ENCODE results near the gene IGSF3.
A peak's percentile ranks its signal among the peaks of the same experiment; 100 is the strongest.

The IGSF3 gene

GRCh38 chr1:116667575-116668105, at the start of gene IGSF3:
IGSF3 (minus strand) TSS chr1:116667733; CDS start chr1:116666326, 1,407 bp downstream.
- peak; percentile 62 for DNase-seq (ENCODE audit: low spot score)

DNA sequence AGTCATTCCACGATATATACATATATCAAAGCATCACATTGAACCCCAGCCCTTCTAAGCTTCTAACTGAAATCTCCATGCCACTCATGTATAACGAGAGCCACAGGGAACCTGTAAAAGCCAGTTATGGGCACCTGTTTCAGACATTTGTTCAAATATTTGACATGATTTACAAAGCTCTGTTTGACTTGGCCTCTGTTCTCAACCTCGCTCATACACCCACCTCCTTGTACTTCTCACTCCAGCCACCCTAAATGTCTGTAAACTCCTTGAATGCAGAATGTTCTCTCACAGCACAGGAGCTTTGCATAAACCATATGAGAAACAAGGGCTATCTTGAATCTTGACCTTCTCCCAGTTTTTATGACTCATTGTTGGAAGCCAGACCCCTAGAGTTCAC, 49.8 kb upstream of the IGSF3 start:
- no peak for DNase-seq (ENCODE audit: low spot score)

- DNase-seq (ENCODE audit: low spot score), result no peak
Measured at GRCh38 chr1:116716391-116716790, 48.9 kb upstream of the IGSF3 start.

GRCh38 chr1:116713474-116713873, 45.9 kb upstream of the IGSF3 start:
- DNase-seq (ENCODE audit: low spot score), result no peak

DNA sequence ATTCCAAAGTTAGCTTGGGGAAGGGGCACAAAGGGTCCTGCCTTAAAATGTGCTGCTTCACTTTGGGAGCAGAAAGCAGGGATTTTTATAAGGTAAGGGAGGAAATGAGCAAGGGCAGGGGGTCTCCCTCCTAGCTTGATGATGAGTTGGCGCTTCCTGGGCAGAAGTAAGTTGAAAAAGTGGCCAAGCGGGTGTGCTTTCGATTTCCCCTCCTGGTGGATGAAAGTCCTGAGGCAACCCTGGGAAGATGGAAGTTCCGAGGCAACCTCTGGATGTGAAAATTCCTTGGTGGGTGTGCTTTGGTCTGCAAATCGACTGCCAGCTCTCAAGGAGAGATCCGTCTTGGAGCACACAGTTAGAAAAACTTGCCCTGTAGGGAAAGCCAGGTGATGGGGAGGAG, 45.0 kb upstream of the IGSF3 start:
- no peak for DNase-seq (ENCODE audit: low spot score)

GRCh38 chr1:116711263-116711840, 43.8 kb upstream of the IGSF3 start:
- peak; percentile 42 for DNase-seq (ENCODE audit: low spot score)

DNA sequence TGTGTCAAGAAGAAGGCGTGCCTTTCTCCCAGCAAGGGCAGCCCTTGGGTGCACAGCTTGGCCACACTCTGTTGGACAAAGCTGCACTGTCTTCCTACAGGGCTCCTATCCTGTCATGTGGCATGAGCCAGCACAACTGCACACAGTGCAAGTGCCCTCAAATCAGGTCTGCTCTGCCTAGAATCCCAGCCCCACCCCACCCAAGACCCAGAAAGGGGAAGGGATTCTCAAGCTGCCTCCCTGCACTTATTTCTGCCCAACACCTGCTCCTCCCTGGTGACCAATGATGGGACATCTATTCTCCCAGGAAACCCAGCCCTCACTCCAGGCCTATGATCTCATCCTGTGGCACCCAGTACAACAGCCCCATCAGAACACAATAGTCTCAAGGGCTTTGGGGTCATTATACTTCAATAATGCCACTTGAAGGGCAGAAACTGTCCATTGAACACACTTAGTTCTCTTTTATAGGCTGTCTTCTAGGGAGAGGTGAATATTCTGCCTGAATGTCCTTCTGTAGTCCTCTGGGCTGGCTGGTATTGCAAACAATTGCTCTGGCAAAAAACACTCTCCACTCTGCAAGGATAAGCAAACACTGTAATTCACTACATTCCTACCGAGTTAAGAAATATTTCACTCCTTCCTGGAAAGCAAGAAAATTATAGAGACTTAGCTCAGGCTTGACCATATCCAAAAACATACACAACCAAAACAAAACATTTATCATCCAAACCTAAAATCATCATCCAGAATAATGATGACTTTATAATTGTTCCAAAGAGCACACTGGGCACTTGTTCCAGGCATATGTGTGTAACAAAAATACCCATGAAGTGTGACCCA, 43.1 kb upstream of the IGSF3 start:
- DNase-seq (ENCODE audit: low spot score), result no peak

DNA sequence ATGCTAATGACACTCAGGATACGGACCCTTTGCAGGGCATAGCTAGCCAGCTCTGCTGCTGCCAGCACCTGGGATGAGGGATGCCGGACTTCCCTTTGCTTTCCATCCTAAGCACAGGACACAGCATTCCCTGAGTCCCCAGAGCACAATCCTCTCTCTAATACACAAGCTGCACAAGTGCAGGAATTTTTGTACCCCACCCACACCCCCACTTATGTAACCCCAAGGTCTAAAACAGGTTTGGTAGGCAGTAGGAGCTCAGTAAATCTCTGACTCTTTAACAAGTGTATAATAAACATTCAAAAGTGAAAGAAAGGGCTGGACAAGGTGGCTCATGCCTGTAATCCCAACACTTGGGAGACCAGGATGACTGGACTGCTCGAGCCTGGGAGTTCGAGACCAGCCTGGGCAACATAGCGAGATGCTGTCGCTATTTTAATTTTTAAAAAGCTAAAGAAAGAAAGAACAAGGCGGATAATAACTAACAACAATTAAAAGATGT, 42.2 kb upstream of the IGSF3 start:
- DNase-seq (ENCODE audit: low spot score), result no peak

- no peak for DNase-seq (ENCODE audit: low spot score)
Measured at GRCh38 chr1:116708255-116708900, 40.8 kb upstream of the IGSF3 start.

DNA sequence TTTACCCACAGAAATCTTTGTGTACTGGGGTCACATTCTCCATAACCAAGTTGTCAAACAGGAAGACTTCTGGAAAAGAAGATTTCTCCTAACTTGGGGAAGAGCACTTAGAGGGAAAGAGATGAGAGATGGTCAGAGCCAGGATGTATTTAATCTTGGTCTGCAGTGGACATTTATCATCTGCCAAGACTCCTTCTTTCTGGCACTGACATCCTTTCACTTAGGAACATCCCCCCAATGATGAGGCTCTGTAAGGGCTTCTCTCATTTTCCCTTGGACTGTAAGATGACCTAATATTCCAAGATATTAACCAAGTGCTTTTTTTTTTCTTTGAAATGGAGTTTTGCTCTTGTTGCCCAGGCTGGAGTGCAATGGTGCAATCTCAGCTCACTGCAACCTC, 39.3 kb upstream of the IGSF3 start:
- no peak for DNase-seq (ENCODE audit: low spot score)

- no peak for DNase-seq (ENCODE audit: low spot score)
Measured at GRCh38 chr1:116706123-116706522, 38.6 kb upstream of the IGSF3 start.

DNA sequence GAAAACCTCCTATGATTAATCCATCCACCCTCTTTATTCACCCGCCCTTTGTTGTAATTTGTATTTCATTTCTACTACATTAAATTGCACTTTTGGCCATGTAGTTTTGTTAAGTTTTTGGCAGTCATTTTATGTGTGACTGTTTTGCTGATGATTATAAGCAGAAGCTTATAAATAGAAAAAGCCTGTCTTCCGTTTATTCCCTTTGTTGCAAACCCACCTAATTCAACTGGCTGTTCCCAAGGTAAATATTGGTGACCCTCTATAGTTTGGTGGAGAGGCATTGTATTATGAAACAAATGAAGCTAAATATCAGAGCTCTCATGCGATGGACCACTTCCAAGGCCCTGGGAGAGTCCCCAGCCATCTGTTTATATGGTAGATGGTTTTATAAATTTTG, 36.7 kb upstream of the IGSF3 start:
- no peak for DNase-seq (ENCODE audit: low spot score)

GRCh38 chr1:116699605-116700004, 32.1 kb upstream of the IGSF3 start:
- DNase-seq (ENCODE audit: low spot score), result no peak

DNA sequence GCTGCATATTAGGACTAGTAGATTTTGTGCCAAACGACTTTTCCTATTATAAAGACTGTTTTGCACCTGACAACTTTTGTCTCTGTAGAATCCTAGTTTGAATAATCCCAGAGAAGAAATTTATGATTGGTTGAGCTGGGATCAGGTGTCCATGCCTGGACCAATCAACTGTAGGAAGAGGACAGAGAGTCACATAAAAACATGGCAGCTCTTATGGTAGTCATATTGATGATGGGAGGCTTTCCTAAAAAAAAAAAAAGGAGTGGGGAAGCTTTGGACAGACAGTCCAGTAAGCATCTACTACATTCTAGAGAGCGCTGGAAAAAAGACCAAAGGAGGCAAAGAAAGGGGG, 30.7 kb upstream of the IGSF3 start:
- DNase-seq (ENCODE audit: low spot score), result no peak

DNA sequence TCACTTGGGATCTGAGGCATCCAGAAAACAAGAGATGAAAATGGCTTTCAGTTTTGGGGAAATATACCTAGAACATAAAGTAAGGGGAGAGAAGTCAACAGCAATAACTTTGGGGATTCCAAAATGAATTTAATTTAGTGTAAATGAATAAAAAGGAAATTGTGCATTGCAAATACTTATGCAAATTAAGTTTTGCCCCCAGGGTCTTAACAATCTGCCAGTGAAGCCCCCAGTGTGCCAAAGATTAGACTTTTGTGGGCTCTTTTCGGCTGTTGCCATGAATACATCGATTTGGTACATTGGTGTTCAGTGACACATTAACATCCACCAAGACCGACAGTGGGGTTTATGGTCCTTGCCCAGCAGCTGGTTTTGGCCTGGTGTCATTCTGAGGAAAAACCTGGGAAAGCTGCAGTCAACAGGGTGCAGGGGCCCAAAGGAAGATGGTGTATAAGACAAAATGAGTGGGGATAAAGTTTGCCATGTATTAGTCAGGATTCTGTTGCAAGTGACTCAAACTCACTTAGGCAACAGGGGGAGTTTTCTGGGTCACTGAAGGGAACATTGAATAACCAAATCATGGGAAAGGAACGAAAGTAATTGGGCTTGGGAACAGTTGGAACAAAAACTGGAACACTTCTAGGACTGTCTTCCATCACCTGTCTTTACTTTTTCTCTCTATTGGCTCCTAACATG, 30.2 kb upstream of the IGSF3 start:
- DNase-seq (ENCODE audit: low spot score), result no peak

GRCh38 chr1:116694524-116694923, 27.0 kb upstream of the IGSF3 start:
- DNase-seq (ENCODE audit: low spot score), result no peak

DNA sequence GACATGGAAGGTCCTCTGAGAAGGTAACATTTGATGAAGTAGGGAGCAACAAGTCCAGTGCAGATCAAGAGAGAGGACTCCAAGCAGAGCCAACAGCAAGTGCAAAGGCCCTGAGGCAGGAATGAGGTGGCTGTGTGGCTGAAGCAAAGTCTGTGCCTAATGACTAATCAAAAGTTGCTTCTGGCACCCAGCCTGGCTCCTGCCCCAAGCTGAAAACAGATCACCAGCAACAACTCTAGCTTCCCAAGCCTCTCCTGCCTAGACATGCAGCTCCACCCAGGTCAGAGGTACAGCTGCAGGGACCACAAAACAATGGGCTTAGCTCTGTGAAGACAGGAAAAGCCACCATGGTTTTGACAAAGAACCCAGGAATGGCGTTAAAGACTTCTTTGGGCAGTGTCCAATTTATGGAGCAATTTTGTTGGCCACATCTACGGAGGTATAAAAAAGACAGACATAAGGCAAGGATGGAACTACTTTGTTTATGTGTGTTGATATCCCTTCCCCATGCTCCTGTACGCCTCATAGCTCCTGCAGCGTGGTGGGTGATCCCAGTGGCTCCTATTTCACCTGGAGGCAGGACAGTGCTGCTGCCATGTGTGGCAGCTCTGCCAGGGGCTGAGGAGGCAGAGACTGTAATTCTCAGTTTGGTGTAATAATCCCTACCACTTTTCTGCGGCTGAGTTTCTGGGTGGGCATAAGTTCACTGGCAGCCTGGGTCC, 26.4 kb upstream of the IGSF3 start:
- DNase-seq (ENCODE audit: low spot score), result peak; percentile 7

DNA sequence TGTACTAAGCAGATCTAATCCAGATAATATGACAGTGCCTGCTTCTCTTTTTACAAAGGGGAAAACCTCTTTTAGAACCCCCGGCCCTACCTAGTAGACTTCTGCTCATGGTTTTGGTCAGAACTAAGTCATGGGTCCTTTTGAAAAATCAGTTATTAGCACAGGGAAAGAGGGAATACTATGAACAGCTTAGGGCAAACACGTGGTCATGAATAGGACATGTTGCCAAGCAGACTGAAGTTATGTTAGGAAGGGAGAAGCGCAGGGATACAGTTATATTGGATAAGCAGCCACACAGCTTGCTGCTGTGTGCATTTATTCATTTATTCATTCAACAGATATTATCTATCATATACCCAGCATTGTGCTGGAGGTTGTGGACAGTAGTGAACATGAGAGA, 25.3 kb upstream of the IGSF3 start:
- no peak for DNase-seq (ENCODE audit: low spot score)

DNA sequence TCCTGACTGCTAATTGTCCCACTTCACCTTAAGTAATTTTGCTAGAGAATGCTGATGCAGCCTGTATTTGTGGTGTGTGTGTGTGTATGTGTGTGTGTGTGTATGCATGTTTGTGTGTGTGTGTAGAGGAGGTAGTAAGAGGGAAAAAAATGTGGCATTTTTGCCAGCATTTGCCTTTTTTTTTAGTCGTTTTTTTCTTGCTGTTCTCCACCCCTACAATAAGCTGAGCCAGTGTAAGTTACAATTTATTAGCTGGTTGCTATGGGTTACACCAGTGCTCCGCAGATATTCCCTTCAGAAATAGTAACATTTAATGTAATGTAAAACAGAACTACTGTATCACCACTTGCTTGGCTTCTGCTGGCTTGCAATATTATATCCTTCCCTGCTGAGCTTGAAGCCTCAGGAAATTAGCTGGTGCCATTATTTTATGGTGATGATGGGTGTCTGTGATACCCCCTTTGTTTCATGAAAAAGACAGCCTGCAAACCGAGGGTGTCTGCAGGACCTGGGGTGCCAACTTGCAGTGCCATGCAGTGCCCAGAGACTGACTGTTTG, 23.4 kb upstream of the IGSF3 start:
- no peak for DNase-seq (ENCODE audit: low spot score)

DNA sequence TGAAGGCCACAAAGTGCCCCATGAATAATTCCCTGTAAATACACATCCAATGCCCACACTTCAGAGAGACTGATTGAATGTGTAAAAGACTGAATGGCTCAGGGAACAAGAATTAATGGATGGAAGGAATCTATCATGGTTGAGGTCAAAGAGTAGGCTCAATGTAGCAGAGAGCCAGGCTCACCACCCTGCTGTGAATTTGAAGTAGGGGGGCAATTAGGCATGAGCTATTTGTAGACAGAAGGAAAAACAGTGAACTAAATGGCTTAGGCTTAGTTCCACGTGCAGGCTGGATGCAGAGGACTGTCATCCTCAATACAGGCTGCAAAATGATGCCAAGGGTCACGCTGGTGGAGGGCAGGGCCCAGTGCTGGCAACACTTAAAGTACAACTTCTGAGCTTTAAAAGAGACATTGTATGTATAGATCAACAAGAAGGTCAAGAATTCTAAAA, 22.9 kb upstream of the IGSF3 start:
- no peak for DNase-seq (ENCODE audit: low spot score)

DNA sequence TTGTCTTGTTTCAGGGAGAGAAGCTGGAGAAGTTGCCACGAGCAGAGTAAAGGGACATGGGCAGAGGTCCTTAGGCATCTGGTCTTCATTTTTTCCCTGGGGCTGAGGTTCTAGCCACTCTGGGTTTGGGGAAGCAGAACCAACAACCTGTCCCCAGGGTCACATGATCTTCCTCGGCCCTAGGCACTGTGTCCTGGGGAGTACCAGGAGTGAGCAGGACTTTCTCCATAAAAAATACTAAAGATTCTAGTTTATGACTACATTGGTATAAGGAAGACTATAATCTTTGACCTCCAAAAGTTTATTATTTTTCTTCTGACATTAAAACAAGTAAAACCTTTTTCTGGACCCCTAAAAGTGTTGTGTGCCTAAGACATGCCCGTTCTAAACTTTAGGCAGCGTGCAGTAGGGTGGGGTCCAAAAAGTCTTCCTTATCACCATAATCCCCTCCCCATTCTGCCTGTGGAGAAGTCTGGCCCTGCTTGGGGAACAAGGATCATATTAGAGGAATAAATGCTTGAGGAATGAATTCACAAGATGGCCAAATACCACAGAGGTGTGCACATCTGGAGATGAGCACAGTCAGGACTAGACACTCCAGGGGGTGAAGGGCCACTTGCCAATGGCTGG, 19.3 kb upstream of the IGSF3 start:
- DNase-seq (ENCODE audit: low spot score), result no peak
